ENCODE results near the gene EFCAB14.
"Not testable (repeated sequence)": the region's sequence is repeated elsewhere in the genome, so short reads cannot be mapped to it uniquely, and the experiment has no call there.

The EFCAB14 gene

GRCh38 chr1:46718727-46719622, at the start of gene EFCAB14:
TSS of gene EFCAB14 (minus strand) at chr1:46719114. CDS start at chr1:46718087, 1,027 bp downstream.
- peak; percentile 79 for DNase-seq (ENCODE audit: low spot score)

GRCh38 chr1:46768445-46768844, 49.5 kb upstream of the EFCAB14 start:
- DNase-seq (ENCODE audit: low spot score), result no peak

GRCh38 chr1:46767649-46768282, 48.9 kb upstream of the EFCAB14 start:
- DNase-seq (ENCODE audit: low spot score), result no peak

GRCh38 chr1:46764402-46764801, 45.5 kb upstream of the EFCAB14 start:
- no peak for DNase-seq (ENCODE audit: low spot score)

GRCh38 chr1:46761740-46762139, 42.8 kb upstream of the EFCAB14 start:
- no peak for DNase-seq (ENCODE audit: low spot score)

GRCh38 chr1:46760558-46761166, 41.7 kb upstream of the EFCAB14 start:
- DNase-seq (ENCODE audit: low spot score), result no peak

- no peak for DNase-seq (ENCODE audit: low spot score)
Observed at GRCh38 chr1:46757956-46758528, 39.1 kb upstream of the EFCAB14 start.

- no peak for DNase-seq (ENCODE audit: low spot score)
Observed at GRCh38 chr1:46757247-46757955, 38.5 kb upstream of the EFCAB14 start.

- DNase-seq (ENCODE audit: low spot score), result no peak
Observed at GRCh38 chr1:46755121-46755520, 36.2 kb upstream of the EFCAB14 start.

- DNase-seq (ENCODE audit: low spot score), result not testable (repeated sequence)
Observed at GRCh38 chr1:46754707-46755106, 35.8 kb upstream of the EFCAB14 start.

- no peak for DNase-seq (ENCODE audit: low spot score)
Observed at GRCh38 chr1:46753985-46754384, 35.1 kb upstream of the EFCAB14 start.

- no peak for DNase-seq (ENCODE audit: low spot score)
Observed at GRCh38 chr1:46749921-46750404, 31.0 kb upstream of the EFCAB14 start.

GRCh38 chr1:46749404-46749803, 30.5 kb upstream of the EFCAB14 start:
- no peak for DNase-seq (ENCODE audit: low spot score)

- DNase-seq (ENCODE audit: low spot score), result peak; percentile 73
Observed at GRCh38 chr1:46747683-46748288, 28.9 kb upstream of the EFCAB14 start.

GRCh38 chr1:46742069-46742468, 23.2 kb upstream of the EFCAB14 start:
- DNase-seq (ENCODE audit: low spot score), result no peak

GRCh38 chr1:46735708-46736324, 16.9 kb upstream of the EFCAB14 start:
- peak; percentile 30 for DNase-seq (ENCODE audit: low spot score)

- not testable (repeated sequence) for DNase-seq (ENCODE audit: low spot score)
Observed at GRCh38 chr1:46728327-46728873, 9.5 kb upstream of the EFCAB14 start.

- DNase-seq (ENCODE audit: low spot score), result no peak
Observed at GRCh38 chr1:46725736-46726108, 6.8 kb upstream of the EFCAB14 start.

GRCh38 chr1:46724991-46725735, 6.2 kb upstream of the EFCAB14 start:
- peak; percentile 70 for DNase-seq (ENCODE audit: low spot score)

GRCh38 chr1:46723901-46724300, 5.0 kb upstream of the EFCAB14 start:
- no peak for DNase-seq (ENCODE audit: low spot score)

Data from COLO829 (cell line).